Raji (cell line): ENCODE data around the gene ZNF286A.

Experiments used
- POLR2A ChIP-seq: IDR thresholded peaks from 2 replicates; pipeline ENCODE4 v1.6.1; 2011; ENCODE audit warnings: low read depth, low read length, control low read depth; ENCODE audit not compliant: insufficient read depth

ZNF286A gene

DNA sequence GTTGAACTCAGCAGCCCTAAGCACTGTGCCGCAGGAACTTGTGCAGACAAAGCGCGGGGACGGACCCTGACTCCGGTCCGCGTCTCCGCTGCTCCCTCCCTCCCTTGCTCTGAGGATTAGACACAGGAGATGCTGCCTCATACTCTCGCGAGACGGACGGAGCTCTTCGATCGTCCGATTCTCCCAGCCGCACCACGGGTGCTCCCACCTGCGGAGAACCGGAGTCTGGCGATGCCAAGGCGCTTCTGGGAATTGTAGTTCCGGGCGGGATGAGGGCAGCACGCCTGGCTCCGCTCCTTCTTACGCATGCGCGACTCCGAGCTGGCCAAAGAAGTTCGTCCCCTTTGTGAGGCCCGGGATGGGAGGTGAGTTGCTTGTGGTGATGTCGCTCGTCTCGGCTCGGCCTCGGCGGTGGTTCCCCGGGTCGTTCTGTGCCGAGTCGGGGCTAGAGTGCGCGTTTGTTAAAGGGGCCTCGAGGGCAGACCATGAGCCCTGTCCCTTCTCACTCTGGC, at the start of gene ZNF286A:
Gene ZNF286A (plus strand): TSS at position 340 of the 512 bp plus-strand sequence. CDS start 578 bp downstream, outside the sequence.
- TF ChIP-seq POLR2A = peak; percentile 52

- TF ChIP-seq POLR2A = no peak
These were observed 49.6 kb upstream of the ZNF286A start for GRCh38 chr17:15649861-15650421.

GRCh38 chr17:15650741-15651582, 48.6 kb upstream of the ZNF286A start:
- TF ChIP-seq POLR2A = no peak

GRCh38 chr17:15651583-15652110, 47.9 kb upstream of the ZNF286A start:
- TF ChIP-seq POLR2A = no peak

- TF ChIP-seq POLR2A = no peak
These were observed 46.6 kb upstream of the ZNF286A start for GRCh38 chr17:15652960-15653359.

- TF ChIP-seq POLR2A = no peak
These were observed 44.5 kb upstream of the ZNF286A start for GRCh38 chr17:15654886-15655561.

GRCh38 chr17:15657868-15658267, 41.7 kb upstream of the ZNF286A start:
- TF ChIP-seq POLR2A = no peak

DNA sequence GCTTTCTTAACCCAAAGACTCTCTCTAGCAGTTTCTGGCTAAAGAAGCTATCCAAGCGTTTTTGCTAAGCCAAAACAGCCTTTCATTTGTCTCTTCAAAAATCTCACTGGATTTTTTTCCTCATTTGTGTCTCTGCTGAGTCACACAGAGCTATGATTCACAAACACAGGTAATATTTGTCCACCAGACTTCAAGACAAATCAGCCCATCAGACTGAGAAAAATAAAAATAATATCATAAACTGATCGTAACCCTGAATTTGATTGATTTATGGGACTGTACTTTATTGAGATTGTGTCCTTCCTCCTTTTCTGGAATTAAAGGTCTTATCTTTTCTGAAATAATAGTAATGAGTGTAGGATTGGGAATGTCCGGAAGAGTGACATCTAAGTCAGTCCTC, 41.3 kb upstream of the ZNF286A start:
- TF ChIP-seq POLR2A = no peak

DNA sequence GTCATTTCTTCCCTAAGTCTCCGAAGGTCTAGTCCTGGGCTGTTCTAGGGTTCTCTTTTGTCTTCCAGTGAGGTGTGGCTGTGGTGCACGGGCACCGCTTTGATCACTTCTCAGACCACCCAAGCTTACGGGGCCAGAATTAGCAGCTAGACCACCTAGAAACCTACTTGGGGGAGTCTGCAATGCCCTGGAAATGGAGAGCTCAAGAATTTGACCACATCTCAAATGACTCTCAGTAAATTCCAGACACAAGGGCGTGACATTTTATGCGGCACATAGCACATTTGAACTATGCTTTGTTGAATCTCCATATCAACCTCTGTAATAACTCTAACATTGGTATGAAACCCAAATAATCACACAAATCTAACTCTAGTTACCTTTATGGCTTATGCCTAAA, 40.3 kb upstream of the ZNF286A start:
- TF ChIP-seq POLR2A = no peak

DNA sequence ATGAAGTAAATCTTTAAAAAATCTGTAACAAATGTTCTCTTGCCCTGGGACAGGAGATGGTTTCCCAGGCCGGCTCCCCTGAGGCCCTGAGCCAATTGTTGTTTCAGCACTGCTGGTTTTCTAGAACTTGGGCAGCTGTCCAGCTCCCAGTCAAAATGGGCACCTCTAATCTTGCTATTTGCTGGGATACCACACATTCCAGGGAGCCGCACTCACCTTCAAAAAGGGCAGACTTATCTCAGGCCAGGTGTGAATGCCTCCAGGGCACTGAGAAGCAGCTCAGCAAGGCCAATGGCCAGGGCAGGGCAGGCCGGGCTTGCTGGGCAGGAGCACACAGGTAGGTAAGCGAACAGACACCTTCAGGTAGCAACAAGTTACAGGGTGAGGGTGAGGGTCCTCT, 39.9 kb upstream of the ZNF286A start:
- TF ChIP-seq POLR2A = no peak

GRCh38 chr17:15660077-15660476, 39.5 kb upstream of the ZNF286A start:
- no peak for TF ChIP-seq POLR2A

DNA sequence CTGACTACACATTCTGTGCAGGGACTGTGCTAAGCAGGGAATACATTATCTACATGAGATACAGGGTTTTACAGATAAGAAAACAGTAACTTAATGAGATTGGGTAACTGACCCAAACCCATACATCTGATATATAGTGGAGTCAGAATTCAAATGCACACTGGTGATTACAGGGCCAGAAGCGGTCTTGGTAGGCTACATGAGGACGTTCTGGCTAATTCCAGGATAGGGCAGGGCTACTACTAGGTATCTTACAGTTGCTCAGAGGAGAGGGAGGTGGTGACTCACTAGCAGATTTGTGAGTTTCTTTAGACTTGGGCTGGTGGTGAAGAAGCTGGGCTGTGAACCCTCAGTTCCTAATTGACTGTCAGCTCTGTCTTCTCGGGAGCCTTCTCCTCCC, 36.9 kb upstream of the ZNF286A start:
- TF ChIP-seq POLR2A = no peak

GRCh38 chr17:15663176-15663575, 36.4 kb upstream of the ZNF286A start:
- no peak for TF ChIP-seq POLR2A

GRCh38 chr17:15663691-15664090, 35.9 kb upstream of the ZNF286A start:
- TF ChIP-seq POLR2A = no peak

- TF ChIP-seq POLR2A = peak; percentile 68
These were observed 15.6 kb upstream of the ZNF286A start, which contains the start of gene TRIM16 for GRCh38 chr17:15683824-15684478. Gene TRIM16, minus strand, starts transcription at chr17:15684311. Its CDS starts 32,702 bp downstream, at chr17:15651609.
